ENCODE data around the gene ST3GAL5.

ST3GAL5 gene

DNA sequence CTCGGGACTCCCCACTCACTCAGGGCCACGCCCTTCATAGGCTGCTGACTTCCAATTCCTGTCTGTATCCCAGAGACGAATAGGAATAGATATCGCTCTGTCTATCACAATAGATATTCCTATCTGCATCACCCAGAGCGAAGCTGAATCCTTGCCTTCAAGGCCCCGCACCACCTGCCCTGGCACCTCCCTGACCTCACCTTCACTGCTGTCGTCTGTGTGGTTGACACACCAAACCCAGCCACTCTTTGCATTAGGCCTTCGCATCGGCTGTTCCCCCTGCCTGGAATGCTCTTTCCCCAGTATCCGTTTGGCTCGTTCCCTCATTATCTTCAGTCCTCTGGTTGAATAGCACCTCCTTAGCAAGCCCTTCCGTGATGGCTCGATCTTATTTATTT is 91.5 kb downstream of the ST3GAL5 start:
- no peak overlapping the region for H3K4me3 ChIP-seq (replicated peaks; ENCODE audit: low read depth, low read length)
- TF ChIP-seq CTCF (IDR thresholded peaks at IDR 0.05; ENCODE audit: low read depth, low read length, missing control alignments): no peak
- no peak for DNase-seq (ENCODE audit: extremely low read depth, low read depth)

GRCh38 chr2:85796341-85797262 is 92.2 kb downstream of the ST3GAL5 start:
- TF ChIP-seq CTCF (IDR thresholded peaks at IDR 0.05; ENCODE audit: low read depth, low read length, missing control alignments): no peak
- H3K4me3 ChIP-seq (replicated peaks; ENCODE audit: low read depth, low read length): no peak overlapping the region
- DNase-seq (ENCODE audit: extremely low read depth, low read depth): no peak

DNA sequence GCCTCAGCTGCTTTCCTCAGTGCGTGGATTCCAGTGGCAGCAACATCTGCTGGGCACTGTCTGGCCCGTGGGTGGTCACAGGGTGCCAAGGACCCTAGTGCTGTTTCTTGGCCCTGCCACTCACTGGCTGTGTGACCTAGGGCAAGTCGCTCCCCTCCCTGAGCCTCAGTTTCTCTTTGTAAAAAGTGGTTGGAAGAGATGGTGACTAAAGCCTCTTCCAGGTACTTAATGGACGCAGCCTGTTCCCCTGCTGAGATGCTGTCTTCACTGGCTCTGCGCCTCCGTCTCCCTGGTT is 92.8 kb downstream of the ST3GAL5 start:
- H3K4me3 ChIP-seq (replicated peaks; ENCODE audit: low read depth, low read length): no peak overlapping the region
- DNase-seq (ENCODE audit: extremely low read depth, low read depth): no peak
- no peak for TF ChIP-seq CTCF (IDR thresholded peaks at IDR 0.05; ENCODE audit: low read depth, low read length, missing control alignments)

GRCh38 chr2:85795331-85796045 is 93.3 kb downstream of the ST3GAL5 start:
- TF ChIP-seq CTCF (IDR thresholded peaks at IDR 0.05; ENCODE audit: low read depth, low read length, missing control alignments): no peak
- no peak for DNase-seq (ENCODE audit: extremely low read depth, low read depth)
- no peak overlapping the region for H3K4me3 ChIP-seq (replicated peaks; ENCODE audit: low read depth, low read length)

DNA sequence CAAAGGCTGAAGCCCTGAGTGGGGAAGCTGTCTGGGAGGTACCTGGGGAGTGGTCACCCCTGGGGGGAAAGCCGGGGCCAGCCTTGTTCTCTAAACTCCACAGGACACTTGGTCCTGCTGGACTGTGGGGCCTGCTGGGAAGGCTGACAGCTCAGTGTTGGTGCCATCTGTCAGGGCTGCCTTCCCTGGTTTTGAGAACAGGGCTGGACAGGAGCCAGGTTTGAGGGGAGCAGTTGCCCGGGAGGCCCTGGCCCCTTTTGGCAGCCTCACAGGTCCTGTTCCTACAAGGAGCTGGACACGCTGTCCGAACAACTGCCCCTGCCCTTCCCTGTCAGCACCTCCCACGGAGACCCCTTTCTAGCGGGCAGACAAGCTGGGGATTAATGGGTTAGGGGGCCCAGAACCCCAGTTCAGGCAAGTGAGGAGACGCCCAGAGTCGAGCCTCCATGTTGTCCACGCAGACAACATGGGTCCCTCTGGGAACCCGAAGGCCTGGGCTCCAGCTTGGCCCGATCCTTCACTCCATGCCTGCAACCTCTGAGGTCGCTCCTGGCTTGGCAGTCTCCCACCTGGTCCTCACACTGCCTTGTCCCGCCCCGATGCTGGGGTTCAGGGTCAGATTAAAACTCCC is 94.2 kb downstream of the ST3GAL5 start:
- no peak overlapping the region for H3K4me3 ChIP-seq (replicated peaks; ENCODE audit: low read depth, low read length)
- no peak for TF ChIP-seq CTCF (IDR thresholded peaks at IDR 0.05; ENCODE audit: low read depth, low read length, missing control alignments)
- no peak for DNase-seq (ENCODE audit: extremely low read depth, low read depth)

- no peak for DNase-seq (ENCODE audit: extremely low read depth, low read depth)
- no peak overlapping the region for H3K4me3 ChIP-seq (replicated peaks; ENCODE audit: low read depth, low read length)
- no peak for TF ChIP-seq CTCF (IDR thresholded peaks at IDR 0.05; ENCODE audit: low read depth, low read length, missing control alignments)
Observed at GRCh38 chr2:85794038-85794441, 94.8 kb downstream of the ST3GAL5 start.
